CD4-positive, alpha-beta T cell treated with Interleukin-6 for 4 hours (primary cell): ENCODE data around the gene DOCK7.
A peak's percentile ranks its signal among the peaks of the same experiment; 100 is the strongest.
"Not testable (repeated sequence)": the region's sequence is repeated elsewhere in the genome, so short reads cannot be mapped to it uniquely, and the experiment has no call there.

Experiments used
- DNase-seq: peaks from one replicate; pipeline ENCODE4 v3.0.0-alpha.2; 2020; ENCODE audit warnings: mixed read lengths

DOCK7 gene

GRCh38 chr1:62691062-62691844 lies 3.1 kb upstream of the DOCK7 start:
- DNase-seq, result no peak

DNA sequence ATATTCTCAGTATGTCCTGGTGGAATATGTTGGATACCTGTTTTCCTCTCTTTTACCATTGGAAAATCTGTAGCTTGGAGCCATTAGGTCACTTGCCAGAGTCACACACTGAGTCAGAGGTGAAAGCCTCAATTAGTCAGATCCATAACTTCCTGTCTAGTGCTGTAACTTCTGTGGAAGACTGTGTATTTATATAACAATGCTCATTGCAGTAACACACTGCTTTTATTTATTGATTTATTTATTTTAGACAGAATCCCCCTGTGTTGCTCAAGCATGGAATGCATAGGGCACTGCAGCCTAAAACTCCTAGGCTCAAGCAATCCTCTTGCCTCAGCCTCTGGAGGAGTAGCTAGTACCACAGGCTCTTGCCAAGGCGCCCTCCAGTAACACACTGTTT lies 1.3 kb upstream of the DOCK7 start:
- no peak for DNase-seq

GRCh38 chr1:62688687-62689085 lies 500 bp upstream of the DOCK7 start:
- no peak for DNase-seq

DNA sequence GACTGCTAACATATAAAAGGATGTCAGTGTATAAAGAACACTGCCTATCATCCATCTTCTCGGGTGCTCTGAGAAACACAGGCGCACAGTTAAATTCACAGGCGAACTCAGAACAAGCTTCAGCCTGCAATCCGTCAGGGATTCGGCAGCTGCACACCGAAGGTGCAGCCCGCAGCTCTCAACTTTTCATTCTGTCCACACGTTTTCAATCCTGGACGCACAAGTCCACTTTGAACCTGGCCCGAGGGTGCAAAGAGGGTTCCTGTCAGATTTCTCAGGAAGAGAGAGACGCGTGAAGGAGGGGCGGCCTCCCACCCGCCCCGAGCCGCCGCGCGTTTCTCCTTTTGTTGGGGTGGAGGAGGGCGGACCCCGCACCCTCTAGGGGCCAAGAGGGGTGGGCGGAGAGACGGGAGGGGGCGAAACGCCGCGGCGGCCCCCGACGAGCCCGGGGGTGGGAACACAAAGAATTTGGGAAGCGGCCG lies 724 bp downstream of the DOCK7 start:
- DNase-seq, result peak; percentile 37

DNA sequence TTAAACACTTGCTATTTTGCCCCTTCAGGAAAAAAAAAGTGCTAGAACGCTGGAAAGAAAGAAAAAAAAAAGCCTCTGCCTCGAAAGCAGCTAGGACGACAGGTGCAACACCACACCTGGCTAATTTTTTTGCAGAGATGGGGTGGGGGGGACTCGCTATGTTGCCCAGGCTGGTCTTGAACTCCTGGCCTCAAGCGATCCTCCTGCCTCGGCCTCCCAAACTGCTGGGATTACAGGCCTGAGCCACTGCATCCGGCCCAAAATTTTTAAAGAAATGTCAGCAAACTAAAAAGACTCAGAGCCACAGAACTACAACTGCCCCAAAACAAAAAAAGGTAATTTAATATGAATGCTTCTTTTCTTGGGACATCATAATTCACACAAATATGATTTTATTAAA lies 1.4 kb downstream of the DOCK7 start:
- DNase-seq, result no peak

DNA sequence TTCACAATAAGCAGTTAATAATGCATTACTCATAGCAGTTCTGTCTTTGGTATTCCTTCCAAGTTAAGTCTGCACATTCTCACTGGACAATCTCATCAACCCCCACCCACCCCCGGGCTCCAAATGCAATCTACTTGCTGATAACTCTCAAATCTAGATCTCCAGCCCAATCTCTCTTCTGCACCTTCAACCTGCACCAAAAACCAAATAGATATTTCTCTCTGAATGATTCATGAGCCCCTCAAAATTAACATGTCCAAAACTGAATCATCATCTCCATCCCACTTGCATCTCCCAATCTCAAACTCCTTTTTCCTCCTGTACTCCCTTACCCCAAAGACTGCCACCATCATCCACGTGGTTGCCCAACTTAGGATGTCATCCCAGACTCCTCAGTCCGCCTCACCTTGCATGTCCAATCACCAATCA lies 2.7 kb downstream of the DOCK7 start:
- DNase-seq, result no peak

DNA sequence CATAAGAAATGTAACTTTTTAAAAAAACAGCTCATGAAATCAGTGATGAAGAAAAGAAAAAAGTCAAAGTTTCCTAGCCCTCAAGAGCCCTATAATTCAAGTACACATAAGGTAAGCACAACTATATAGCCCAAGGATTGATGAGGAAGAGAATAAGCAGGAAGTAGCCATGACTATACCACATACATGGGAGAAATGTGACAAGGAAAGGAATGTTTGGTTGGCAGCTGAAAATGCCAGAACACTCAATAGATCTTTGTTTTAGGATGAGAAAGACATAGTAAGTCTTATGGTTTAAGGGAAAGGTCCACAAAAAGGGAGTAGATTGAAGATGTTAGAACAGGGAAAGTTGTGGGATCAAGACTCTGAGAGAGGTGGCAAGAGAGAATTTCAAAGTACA lies 5.7 kb downstream of the DOCK7 start:
- DNase-seq, result no peak

DNA sequence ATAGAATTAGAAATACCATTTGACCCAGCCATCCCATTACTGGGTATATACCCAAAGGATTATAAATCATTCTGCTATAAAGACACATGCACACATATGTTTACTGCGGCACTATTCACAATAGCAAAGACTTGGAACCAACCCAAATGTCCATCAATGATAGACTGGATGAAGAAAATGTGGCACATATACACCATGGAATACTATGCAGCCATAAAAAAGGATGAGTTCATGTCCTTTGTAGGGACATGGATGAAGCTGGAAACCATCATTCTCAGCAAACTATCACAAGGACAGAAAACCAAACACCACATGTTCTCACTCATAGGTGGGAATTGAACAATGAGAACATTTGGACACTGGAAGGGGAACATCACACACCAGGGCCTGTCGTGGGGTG lies 7.2 kb downstream of the DOCK7 start:
- DNase-seq, result not testable (repeated sequence)

DNA sequence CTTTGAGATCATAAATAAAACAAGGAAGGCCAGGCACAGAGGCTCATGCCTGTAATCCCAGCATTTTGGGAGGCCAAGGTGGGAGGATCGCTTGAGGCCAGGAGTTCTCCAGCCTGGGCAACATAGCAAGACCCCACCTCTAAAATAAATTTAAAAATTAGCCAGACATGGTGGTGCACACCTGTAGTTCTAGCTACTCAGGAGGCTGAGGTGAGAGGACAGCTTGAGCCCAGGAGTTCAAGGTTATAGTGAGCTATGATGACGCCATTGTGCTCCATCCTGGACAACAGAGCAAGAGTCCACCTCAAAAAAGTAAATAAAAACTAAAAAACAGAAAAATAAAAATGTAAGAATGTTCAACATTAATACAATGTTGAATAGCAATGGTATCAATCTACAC lies 10.4 kb downstream of the DOCK7 start:
- DNase-seq, result not testable (repeated sequence)

DNA sequence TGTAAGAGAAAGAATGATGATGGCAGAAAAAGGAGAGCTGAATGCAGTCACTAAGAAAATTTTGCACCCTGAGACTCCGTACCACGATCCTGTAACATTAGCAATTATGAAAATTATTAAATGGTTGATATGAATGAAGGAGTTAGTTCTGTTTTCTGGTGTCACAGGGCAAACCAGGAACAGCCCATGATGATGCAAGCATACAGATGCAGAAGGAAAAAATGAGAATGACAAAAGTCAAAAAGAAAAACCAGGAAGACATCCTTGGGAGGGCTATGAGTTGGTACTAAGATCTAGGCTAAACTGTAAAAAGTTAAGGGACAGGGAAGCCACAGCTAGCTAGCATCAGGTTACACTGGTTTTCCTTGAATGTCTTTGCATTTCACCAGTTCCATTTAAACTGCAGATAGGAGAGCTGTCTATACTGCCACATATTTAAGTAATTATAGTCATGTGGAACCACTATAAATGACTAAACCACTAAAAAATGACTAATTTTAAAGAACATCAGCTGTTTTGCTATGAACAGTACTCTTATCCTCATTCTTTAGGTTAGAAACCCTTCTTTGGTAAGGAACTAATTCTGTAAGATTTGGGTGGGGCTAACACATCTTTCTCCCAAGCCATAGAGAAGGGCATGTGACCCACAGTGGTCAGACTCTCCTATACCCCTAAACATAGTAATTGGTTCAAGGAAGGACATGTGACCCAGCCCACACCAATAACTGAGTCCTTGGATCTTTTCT lies 11.4 kb downstream of the DOCK7 start:
- no peak for DNase-seq

DNA sequence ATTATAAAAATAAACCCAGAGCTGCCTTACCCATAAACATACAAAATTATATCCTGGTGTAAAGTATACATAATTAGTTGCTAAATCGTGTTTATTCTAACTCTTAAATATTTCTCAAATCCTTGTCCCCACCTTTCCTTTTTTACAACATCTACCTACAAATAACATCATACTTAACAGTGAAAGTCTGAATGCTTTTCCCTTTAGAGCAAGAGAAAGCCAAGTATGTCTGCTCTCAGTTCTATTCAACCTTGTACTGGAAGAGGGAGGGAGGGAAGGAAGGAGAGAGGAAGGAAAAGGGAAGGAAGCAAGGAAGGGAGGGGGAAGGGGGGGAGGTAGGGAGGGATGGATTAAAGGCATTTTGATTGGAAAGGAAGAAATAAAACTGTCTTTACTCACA lies 14.6 kb downstream of the DOCK7 start:
- no peak for DNase-seq

GRCh38 chr1:62672029-62672428 lies 16.2 kb downstream of the DOCK7 start:
- DNase-seq, result no peak

- no peak for DNase-seq
Observed at GRCh38 chr1:62654744-62655143, 33.4 kb downstream of the DOCK7 start.

DNA sequence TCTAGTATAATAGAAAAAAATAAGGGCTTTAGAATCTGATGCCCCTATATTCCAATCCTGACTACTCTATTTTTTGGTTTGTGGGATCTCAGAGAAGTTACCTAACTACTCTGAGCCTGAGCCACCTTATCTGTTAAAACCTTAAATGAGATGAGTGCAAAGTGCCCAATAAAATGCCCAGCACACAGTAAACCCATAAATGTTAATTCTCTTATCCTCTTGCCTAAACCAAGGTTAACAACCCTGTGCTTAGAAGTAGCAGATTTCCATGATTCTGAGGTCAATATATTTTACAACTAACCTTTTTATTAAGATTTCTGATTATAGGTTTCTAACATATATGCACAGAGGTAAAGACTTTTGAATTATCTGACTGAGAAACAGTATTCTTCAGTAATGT lies 35.8 kb downstream of the DOCK7 start:
- DNase-seq, result no peak

DNA sequence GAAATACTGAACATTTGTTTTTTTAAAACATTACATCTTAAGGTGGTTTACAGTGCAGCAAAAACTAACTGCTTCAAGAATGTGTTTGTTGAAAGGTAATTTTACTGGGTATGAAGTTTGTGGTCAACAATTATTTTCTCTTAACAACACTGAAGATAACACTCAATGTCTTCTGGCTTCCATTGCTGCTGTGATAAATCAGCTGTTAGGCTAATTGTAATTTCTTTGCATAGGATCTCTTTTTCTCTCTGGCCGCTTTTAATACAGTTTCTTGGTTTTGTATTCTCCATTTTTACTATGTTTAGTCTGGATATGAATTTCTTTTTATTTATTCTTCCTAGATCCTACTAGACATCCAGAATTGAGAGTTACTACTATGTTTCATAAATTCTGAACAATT lies 44.9 kb downstream of the DOCK7 start:
- no peak for DNase-seq

DNA sequence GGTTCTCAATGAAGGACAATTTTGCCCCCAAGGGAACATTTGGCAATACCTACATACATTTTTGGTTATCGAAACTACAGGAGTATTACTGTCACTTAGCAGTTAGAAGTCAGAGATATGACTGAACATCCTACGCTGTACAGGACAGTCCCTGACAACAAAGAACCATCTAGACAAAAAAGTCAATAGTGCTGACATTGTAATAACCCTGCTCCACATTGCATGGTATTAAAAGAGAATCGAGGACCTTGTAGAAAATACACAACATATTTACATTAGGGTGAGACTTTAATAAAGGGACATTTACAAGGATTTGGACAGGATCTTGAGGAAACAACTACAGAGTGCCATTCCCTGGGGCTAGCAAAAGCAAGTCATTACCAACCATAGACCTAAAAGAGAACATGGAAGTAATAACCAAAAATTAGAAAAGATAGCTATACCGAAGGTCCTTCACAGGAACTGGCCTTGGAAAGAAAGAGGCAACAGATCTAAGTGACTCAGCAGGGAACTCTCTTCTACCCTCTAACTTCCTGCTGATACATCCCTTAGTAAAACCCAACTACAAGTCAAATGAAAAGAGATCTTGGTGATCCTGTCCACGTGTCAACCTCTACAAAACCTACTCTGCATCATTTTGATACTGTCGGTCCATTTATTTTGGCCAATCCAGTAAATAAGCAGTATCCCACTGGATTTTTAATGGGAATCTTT lies 50.6 kb downstream of the DOCK7 start:
- DNase-seq, result no peak

- DNase-seq, result no peak
Observed at GRCh38 chr1:62628506-62628905, 59.7 kb downstream of the DOCK7 start.

DNA sequence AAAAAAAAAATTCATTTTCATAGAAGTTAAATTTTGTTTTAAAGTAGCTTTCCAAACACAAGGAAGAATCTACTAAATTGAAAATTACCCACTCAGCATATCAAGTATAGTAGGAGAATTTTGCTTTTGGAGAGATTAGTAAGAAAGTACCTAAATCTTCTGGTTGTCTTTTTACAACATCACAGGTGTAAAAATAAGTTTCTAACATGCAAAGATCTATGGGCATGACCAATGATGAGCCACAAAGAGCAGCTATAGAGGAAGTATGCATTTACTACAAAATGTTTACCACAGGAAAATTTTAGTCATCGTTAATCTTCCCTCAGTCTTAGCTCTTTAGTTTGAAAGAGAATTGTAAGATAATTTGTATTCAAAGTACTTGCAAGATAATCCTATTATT lies 62.8 kb downstream of the DOCK7 start:
- no peak for DNase-seq

- no peak for DNase-seq
Observed at GRCh38 chr1:62621907-62622306, 66.3 kb downstream of the DOCK7 start.

GRCh38 chr1:62613890-62614289 lies 74.3 kb downstream of the DOCK7 start:
- no peak for DNase-seq

DNA sequence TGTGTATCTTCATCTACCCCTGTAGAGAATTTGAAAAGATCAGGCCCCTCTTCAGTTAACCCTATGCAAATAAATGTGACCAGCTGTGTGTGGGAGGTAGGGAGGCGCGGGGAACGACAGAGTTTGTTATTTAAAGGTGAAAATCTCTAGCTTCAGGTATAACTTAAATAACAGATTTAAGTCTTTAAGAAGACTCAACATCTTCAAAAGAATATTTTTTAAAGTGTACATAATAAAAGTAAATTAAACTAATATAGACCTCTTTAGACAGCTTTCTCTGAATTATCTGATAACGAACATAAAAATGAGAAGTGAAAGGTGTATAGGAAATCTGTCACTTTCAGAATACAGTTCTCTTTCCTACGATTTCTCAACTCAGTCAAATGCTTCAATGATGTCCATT lies 74.9 kb downstream of the DOCK7 start:
- DNase-seq, result no peak

DNA sequence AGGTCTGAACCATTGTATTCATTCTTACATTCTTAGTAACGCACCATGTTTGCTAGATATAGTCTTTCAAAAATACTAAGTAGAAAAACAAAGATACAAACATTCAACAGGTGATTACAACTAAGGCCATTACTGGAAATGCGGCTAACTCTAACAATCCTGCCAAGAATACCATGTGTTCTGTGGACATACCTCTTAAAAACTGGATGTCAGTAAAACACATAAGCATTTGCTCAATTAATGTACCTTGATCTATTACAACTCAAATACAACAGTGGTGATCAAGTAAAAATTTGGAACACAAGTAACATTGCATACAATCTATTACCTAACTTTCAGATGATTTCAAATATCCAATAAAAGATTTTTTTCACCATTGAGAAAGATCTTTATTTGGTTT lies 75.4 kb downstream of the DOCK7 start:
- no peak for DNase-seq

DNA sequence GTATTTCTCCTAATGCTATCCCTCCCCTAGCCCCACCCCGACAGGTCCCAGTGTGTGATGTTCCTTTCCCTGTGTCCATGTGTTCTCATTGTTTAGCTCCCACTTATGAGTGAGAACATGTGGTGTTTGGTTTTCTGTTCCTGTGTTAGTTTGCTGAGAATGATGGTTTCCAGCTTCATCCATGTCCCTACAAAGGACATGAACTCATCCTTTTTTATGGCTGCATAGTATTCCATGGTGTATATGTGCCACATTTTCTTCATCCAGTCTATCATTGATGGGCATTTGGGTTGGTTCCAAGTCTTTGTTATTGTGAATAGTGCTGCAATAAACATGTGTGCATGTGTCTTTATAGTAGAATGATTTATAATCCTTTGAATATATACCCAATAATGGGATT lies 77.6 kb downstream of the DOCK7 start:
- not testable (repeated sequence) for DNase-seq

GRCh38 chr1:62608905-62609304 lies 79.3 kb downstream of the DOCK7 start:
- no peak for DNase-seq
